Measurements from ENCODE around the gene CEP57L1.

DNA sequence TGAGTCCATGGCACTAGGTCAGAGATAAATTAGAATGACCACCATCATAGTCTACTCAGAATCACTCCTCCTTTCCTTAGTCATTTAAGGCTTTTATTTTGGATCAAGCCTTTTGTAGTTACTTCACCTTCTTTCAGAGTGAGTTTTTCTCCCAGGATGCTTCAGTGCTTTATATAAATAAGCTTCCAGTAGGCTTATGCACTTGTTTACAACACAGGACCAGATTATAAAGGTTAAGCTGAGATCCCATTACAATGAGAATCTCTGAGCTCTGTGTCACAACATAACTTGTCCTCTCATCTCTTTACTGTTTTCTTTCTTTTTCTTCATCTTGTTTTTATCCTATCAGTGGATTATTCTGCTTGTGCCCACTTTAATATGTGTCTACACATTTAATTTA lies 47.9 kb downstream of the CEP57L1 start:
- TF ChIP-seq CTCF (IDR thresholded peaks at IDR 0.05 in 2 of 3, conservative IDR thresholded peaks at IDR 0.05 in 1 of 3; ENCODE audit: control insufficient read depth in 2 of 3, extremely low read depth in 1 of 3, insufficient read depth in 1 of 3, low read depth in 3 of 3, low read length in 3 of 3) (no peak), REST (IDR thresholded peaks at IDR 0.05; ENCODE audit: low read depth, low read length) (no peak), ASH2L (IDR thresholded peaks at IDR 0.05; ENCODE audit: borderline replicate concordance, low read depth) (no peak), ZNF217 (IDR thresholded peaks at IDR 0.05) (no peak), POLR2AphosphoS5 (IDR thresholded peaks at IDR 0.05; ENCODE audit: low read length) (no peak)
